Fibroblast of skin of back (primary cell): ENCODE results near the gene FAM13B.
A peak's percentile ranks its signal among the peaks of the same experiment; 100 is the strongest.

ENCODE experiments used
- DNase-seq: peaks from one replicate; pipeline ENCODE4 v3.0.0-alpha.2; 2013

Gene FAM13B

GRCh38 chr5:137891849-137892248 is 141.0 kb downstream of the FAM13B start:
- DNase-seq = no peak

DNA sequence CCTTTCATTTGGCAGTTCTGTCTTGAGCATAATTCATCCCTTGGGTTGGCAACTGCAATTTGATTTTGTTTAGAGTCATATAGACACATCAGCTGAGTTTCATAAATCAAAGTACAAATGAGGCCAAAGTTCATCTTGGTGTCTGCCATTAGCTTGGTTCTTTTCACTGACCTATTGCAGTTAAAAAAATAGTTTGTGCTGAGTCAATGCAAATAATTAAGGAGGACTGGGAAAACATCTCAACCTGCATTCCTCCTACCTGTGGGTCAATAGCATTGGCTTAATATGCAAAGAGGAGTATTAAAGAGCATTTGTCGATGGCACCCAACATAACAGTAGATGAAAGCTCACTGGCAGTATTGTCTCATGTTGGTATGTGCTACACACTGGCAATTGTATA is 142.0 kb downstream of the FAM13B start:
- no peak for DNase-seq

DNA sequence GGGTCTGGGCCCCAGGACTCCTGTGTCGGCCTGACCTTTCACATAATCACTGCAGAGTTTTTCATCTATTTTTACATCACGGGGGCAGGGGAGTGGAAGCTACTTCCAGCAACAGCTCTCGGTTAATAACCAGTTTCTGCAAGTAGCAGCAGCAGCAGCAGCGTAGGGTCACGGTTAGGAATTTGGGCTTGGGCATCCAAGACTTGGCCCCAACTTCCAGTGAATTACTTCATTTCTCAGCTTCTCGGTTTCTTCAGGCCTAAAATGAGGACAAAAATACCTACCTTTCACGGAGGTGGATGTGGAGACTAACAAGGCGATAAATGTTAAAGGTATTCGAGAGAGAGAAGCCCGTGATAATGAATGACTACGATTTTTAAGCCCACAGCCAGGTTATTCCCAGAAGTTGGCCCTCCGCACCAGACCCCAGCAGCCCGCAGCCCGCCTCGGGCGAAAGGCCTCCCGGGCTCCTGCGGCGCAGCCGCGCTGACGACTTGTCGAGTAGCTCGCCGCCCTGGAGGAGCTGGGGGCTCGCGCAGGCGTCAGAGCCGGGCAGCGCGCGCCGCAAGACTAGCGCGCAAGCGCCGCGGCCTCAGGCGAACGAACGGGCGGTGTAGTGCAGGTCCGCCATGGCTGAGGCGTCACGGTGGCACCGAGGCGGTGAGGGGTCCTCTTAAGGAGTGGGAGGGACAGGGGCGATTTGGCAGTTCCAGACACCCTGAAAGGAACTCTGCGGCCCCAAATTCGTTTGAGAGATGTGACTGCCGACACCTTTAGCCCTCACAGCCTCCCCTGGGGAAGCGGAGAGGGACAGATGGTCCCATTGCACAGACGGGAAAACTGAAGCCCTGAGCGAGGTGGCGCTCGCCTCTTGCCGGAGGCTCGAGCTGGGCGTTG is 143.8 kb downstream of the FAM13B start, which contains the start of gene PKD2L2:
Gene PKD2L2 (plus strand): TSS at position 595 of the 897 bp plus-strand sequence. CDS start 35 bp downstream, at position 630.
- DNase-seq = peak; percentile 86

DNA sequence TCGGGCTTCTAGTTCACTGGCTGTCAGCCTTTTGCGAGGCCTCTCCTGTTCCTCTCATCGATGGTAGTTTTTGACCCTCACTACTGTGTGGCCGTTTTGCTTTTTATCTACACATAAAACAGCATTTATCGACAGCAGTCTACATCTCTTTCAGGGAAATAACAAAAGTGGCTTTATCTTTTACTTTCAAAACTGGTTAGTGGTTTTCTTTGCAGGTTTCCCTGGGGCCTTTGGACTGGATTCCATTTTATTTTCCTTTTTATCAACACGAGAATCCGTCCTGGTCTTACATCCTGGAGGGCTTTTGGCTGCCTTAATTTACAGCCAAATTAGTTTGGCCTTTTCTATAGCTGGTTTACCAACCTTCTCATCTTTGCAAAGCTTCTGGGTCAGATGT is 144.4 kb downstream of the FAM13B start:
- DNase-seq = no peak
